GM18870 (cell line): Measurements from ENCODE around the gene ZNF768.

ENCODE experiments used
- ATAC-seq: cut with Tn5 transposase; IDR thresholded peaks from one replicate; pipeline ENCODE4 v1.9.1; 2021; ENCODE audit warnings: moderate library complexity; ENCODE audit not compliant: unreplicated experiment

The ZNF768 gene

GRCh38 chr16:30526137-30526822 is at the start of gene ZNF768:
Gene ZNF768 (minus strand): TSS chr16:30526566. CDS start chr16:30526413, 153 bp downstream.
- no peak for ATAC-seq

- no peak for ATAC-seq
Observed at GRCh38 chr16:30574678-30575077, 48.3 kb upstream of the ZNF768 start.

- ATAC-seq = peak; percentile 60
Observed at GRCh38 chr16:30571445-30572322, 45.3 kb upstream of the ZNF768 start, which contains the start of gene ZNF688. Gene ZNF688 (minus strand): TSS chr16:30571714. CDS start chr16:30571629, 85 bp downstream.

- ATAC-seq = no peak
Observed at GRCh38 chr16:30570636-30571444, 44.5 kb upstream of the ZNF768 start.

- ATAC-seq = no peak
Observed at GRCh38 chr16:30569746-30570635, 43.6 kb upstream of the ZNF768 start.

GRCh38 chr16:30569281-30569680 is 42.9 kb upstream of the ZNF768 start:
- no peak for ATAC-seq

- ATAC-seq = peak; percentile 51
Observed at GRCh38 chr16:30567991-30568638, 41.7 kb upstream of the ZNF768 start.

GRCh38 chr16:30567160-30567990 is 41.0 kb upstream of the ZNF768 start:
- no peak for ATAC-seq

GRCh38 chr16:30566531-30566930 is 40.2 kb upstream of the ZNF768 start:
- no peak for ATAC-seq

GRCh38 chr16:30565984-30566383 is 39.6 kb upstream of the ZNF768 start:
- ATAC-seq = no peak

GRCh38 chr16:30565526-30565925 is 39.2 kb upstream of the ZNF768 start:
- ATAC-seq = no peak

- no peak for ATAC-seq
Observed at GRCh38 chr16:30562021-30562420, 35.7 kb upstream of the ZNF768 start.

GRCh38 chr16:30561089-30561816 is 34.9 kb upstream of the ZNF768 start:
- no peak for ATAC-seq

GRCh38 chr16:30559690-30560089 is 33.3 kb upstream of the ZNF768 start:
- ATAC-seq = no peak

GRCh38 chr16:30558789-30559377 is 32.5 kb upstream of the ZNF768 start:
- ATAC-seq = no peak

GRCh38 chr16:30557957-30558788 is 31.8 kb upstream of the ZNF768 start, which contains the start of gene ZNF764:
Gene ZNF764 (minus strand): TSS chr16:30558374. CDS start chr16:30558182, 192 bp downstream.
- ATAC-seq = peak; percentile 70

GRCh38 chr16:30557707-30557956 is 31.3 kb upstream of the ZNF768 start:
- ATAC-seq = peak; percentile 8
